ENCODE results near the gene TSPAN33. TPM values are rescaled to one million over a fixed set of nuclear protein-coding genes. Genes with fewer than 3 reads are reported as not detected.

TSPAN33 gene
- total RNA-seq, 1 experiment from 2014 or later, result 12.4 TPM

DNA sequence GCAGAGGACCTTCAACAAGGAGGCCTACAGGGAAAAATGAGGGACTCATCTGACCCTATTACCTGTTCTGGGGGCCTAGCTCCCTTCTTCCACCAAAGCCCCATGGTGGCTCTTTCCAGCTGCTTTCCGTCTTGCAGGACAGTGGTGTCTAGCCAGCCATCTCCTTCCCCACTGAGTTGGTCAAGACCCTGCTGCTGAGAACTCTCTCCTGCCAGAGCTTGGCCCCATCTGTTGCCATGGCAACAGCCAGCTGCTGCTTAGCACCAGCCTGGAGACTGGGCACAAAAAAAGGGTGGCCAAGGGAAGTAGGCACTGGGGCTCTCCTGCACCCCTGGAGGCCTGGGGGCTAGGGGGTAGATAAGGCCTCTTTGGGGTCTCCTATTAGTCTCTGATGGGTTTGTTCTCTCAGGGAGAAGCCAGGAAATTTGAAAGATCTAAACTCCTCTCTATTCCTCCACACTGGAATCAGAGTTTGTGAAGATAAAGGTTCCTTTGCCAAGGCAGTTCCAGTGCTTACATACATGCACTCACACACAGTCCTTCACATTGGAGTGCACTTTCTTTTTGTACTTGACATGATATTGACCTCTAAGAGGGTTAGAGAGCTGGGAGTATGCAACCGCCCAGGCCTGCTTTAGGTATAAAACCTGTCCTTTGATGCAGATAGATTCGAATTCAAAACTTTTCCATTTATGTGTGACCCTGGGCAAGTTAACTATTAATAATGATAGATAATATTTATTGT is 15.8 kb downstream of the TSPAN33 start:
- Mint-ChIP-seq H3K27ac (ENCODE audit: unreplicated experiment) (no peak overlapping the region), H3K9me3 (ENCODE audit: low read depth, unreplicated experiment) (no peaks in the 10 kb centered on the region), H3K4me3 (ENCODE audit: low read depth, unreplicated experiment) (no peak overlapping the region), H3K36me3 (ENCODE audit: insufficient read depth, unreplicated experiment) (peaks cover 5% of the 10 kb centered on the region), H3K27me3 (ENCODE audit: unreplicated experiment) (no peaks in the 10 kb centered on the region), H3K4me1 (ENCODE audit: low read depth, unreplicated experiment) (no peaks in the 10 kb centered on the region)
- CTCF ChIA-PET, result no interaction called here
- intact Hi-C loops (cut with micrococcal nuclease; ENCODE audit: unreplicated experiment), result no loop called here
- BruUV-seq (replicated peaks), result no TSS peak
- no peak for DNase-seq
- TF ChIP-seq, protein P1, sequence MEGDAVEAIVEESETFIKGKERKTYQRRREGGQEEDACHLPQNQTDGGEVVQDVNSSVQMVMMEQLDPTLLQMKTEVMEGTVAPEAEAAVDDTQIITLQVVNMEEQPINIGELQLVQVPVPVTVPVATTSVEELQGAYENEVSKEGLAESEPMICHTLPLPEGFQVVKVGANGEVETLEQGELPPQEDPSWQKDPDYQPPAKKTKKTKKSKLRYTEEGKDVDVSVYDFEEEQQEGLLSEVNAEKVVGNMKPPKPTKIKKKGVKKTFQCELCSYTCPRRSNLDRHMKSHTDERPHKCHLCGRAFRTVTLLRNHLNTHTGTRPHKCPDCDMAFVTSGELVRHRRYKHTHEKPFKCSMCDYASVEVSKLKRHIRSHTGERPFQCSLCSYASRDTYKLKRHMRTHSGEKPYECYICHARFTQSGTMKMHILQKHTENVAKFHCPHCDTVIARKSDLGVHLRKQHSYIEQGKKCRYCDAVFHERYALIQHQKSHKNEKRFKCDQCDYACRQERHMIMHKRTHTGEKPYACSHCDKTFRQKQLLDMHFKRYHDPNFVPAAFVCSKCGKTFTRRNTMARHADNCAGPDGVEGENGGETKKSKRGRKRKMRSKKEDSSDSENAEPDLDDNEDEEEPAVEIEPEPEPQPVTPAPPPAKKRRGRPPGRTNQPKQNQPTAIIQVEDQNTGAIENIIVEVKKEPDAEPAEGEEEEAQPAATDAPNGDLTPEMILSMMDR (IDR thresholded peaks at IDR 0.05; ENCODE audit: unreplicated experiment), result no peak

- CTCF ChIA-PET, result no interaction called here
- no peak overlapping the region for H3K27ac Mint-ChIP-seq (ENCODE audit: unreplicated experiment)
These were observed 17.2 kb downstream of the TSPAN33 start for GRCh38 chr7:129161524-129162225.

DNA sequence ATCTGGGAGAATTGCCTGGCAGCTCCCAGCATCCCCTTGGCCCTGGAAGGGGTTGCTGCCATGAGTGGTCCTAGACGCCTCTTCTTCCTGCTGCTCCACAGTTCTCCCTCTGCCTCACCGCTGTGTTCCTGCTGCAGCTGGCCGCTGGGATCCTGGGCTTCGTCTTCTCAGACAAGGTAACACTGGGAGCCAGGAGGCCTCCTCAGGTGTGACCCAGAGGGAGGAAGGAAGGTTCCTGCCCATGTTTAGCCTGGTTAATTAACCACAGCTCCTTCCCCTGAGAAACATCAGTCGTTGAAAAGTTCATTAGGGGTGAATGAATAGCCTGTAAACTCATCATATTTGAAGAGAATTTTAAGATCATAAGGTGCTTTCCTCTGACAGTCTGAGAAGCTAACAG is 18.2 kb downstream of the TSPAN33 start:
- TF ChIP-seq, protein P1 (IDR thresholded peaks at IDR 0.05; ENCODE audit: unreplicated experiment), result no peak
- no peak overlapping the region for H3K27ac Mint-ChIP-seq (ENCODE audit: unreplicated experiment)
- intact Hi-C loops (cut with micrococcal nuclease; ENCODE audit: unreplicated experiment), result no loop called here
- no TSS peak for BruUV-seq (replicated peaks)
- CTCF ChIA-PET, result no interaction called here
- H3K9me3 Mint-ChIP-seq (ENCODE audit: low read depth, unreplicated experiment), result no peaks in the 10 kb centered on the region
- H3K4me1 Mint-ChIP-seq (ENCODE audit: low read depth, unreplicated experiment), result no peaks in the 10 kb centered on the region
- peaks cover 5% of the 10 kb centered on the region for H3K36me3 Mint-ChIP-seq (ENCODE audit: insufficient read depth, unreplicated experiment)
- no peaks in the 10 kb centered on the region for H3K27me3 Mint-ChIP-seq (ENCODE audit: unreplicated experiment)
- DNase-seq, result no peak
- H3K4me3 Mint-ChIP-seq (ENCODE audit: low read depth, unreplicated experiment), result no peak overlapping the region

More at GRCh38 chr7:129161524-129162225, 17.2 kb downstream of the TSPAN33 start:
- Mint-ChIP-seq H3K27me3 (ENCODE audit: unreplicated experiment) (no peaks in the 10 kb centered on the region), H3K4me3 (ENCODE audit: low read depth, unreplicated experiment) (no peak overlapping the region), H3K9me3 (ENCODE audit: low read depth, unreplicated experiment) (no peaks in the 10 kb centered on the region), H3K4me1 (ENCODE audit: low read depth, unreplicated experiment) (no peaks in the 10 kb centered on the region), H3K36me3 (ENCODE audit: insufficient read depth, unreplicated experiment) (peaks cover 5% of the 10 kb centered on the region)
- no peak for DNase-seq
- TF ChIP-seq, protein P1 (IDR thresholded peaks at IDR 0.05; ENCODE audit: unreplicated experiment), result no peak
- BruUV-seq (replicated peaks), result no TSS peak
- intact Hi-C loops (cut with micrococcal nuclease; ENCODE audit: unreplicated experiment), result no loop called here

GRCh38 chr7:129163875-129164544 is 19.5 kb downstream of the TSPAN33 start:
- CTCF ChIA-PET, result interaction anchor here (0.5 to 1.4 kb wide), 20 partner anchors 10 to 369 kb away, joined by 3 to 18 read pairs (median 4); partner anchors contain the start of genes AHCYL2, STRIP2 and TSPAN33
- no TSS peak for BruUV-seq (replicated peaks)
- intact Hi-C loops (cut with micrococcal nuclease; ENCODE audit: unreplicated experiment), result loop anchor here (1.0 kb wide), 1 partner anchor 46 kb away; no protein-coding TSS in a partner anchor

More at GRCh38 chr7:129163875-129164544, 19.5 kb downstream of the TSPAN33 start:
- Mint-ChIP-seq H3K36me3 (ENCODE audit: insufficient read depth, unreplicated experiment) (peaks cover 8% of the 10 kb centered on the region), H3K9me3 (ENCODE audit: low read depth, unreplicated experiment) (no peaks in the 10 kb centered on the region), H3K27me3 (ENCODE audit: unreplicated experiment) (no peaks in the 10 kb centered on the region), H3K4me1 (ENCODE audit: low read depth, unreplicated experiment) (no peaks in the 10 kb centered on the region), H3K4me3 (ENCODE audit: low read depth, unreplicated experiment) (no peak overlapping the region), H3K27ac (ENCODE audit: unreplicated experiment) (no peak overlapping the region)
- DNase-seq, result no peak
- TF ChIP-seq, protein P1 (IDR thresholded peaks at IDR 0.05; ENCODE audit: unreplicated experiment), result peak; percentile 56
